Right lobe of liver (tissue), 4 donors: ENCODE data around the gene CDYL.

ENCODE experiments used
- CTCF ChIP-seq, 4 donors: fragments of 200-600 bp in 3 of 4; fragments of 450-650 bp in 1 of 4; IDR thresholded peaks; one replicate each; pipeline versions ENCODE4 v1.5.1 to v1.8.0; 2016 to 2022; ENCODE audit warnings: antibody characterized with exemption in 4 of 4, mild to moderate bottlenecking in 2 of 4
- POLR2A ChIP-seq: fragments of 450-650 bp; IDR thresholded peaks from one replicate; pipeline ENCODE4 v1.6.1; 2017; ENCODE audit warnings: antibody characterized with exemption, mild to moderate bottlenecking
- donor health status: DM: no; HTN: no; CAD: no.
- donor health status: DM: no; HTN: no; CAD: no.
- donor health status: DM: no; HTN: yes; CAD: no.

- TF ChIP-seq POLR2A (no peak), CTCF (IDR thresholded peaks at IDR 0.05) (peak; percentile 22 to 46 (median 32))
Observed at GRCh38 chr6:4848382-4849068, 72.3 kb downstream of the CDYL start.
